Activated CD4-positive, alpha-beta memory T cell treated with anti-CD3 and anti-CD28 coated beads, Interleukin-2, amount 10 ng/mL, durations not matched to agents 7 days and 5 days (primary cell): ENCODE results near the gene CELSR2. TPM values are rescaled to one million over a fixed set of nuclear protein-coding genes. Genes with fewer than 3 reads are reported as not detected.

Experiments used
- CTCF ChIA-PET: fragments of 350-600 bp; sonication (Branson Sonifier 250); formaldehyde crosslinking; loops from one replicate; lab custom pipeline; 2021; ENCODE audit warnings: antibody characterized with exemption, inconsistent platforms; lab: Charles Lee
- POLR2A ChIA-PET: fragments of 350-600 bp; sonication (Branson Sonifier 250); formaldehyde crosslinking; loops from one replicate; lab custom pipeline; 2021; ENCODE audit warnings: antibody characterized with exemption; lab: Charles Lee
- DNase-seq: peaks from one replicate; pipeline ENCODE4 v3.0.0-alpha.2; 2020
- H3K27ac Mint-ChIP-seq: one replicate; pipeline ENCODE4 v1.8.0; 2021; ENCODE audit warnings: mild to moderate bottlenecking, mixed read lengths
- H3K27me3 Mint-ChIP-seq: one replicate; pipeline ENCODE4 v1.8.0; 2021; ENCODE audit warnings: mixed read lengths
- H3K36me3 Mint-ChIP-seq: one replicate; pipeline ENCODE4 v1.8.0; 2021; ENCODE audit warnings: low read depth, mixed read lengths
- H3K4me1 Mint-ChIP-seq: one replicate; pipeline ENCODE4 v1.8.0; 2021; ENCODE audit warnings: mixed read lengths
- H3K4me3 Mint-ChIP-seq: one replicate; pipeline ENCODE4 v1.8.0; 2021; ENCODE audit warnings: mild to moderate bottlenecking, mixed read lengths
- H3K9me3 Mint-ChIP-seq: one replicate; pipeline ENCODE4 v1.8.0; 2021; ENCODE audit warnings: mixed read lengths
- total RNA-seq, 2 experiments: library from RNA; stranded (reverse); gene quantifications; one replicate each; pipeline ENCODE4 v1.2.3, GENCODE V29; 2021

The CELSR2 gene
- total RNA-seq: 1 to 10 TPM; 2.0 to 2.2 TPM

- Mint-ChIP-seq H3K4me1 (peaks cover 6% of the 10 kb centered on the region), H3K4me3 (peak within 1 kb of the TSS; percentile 49), H3K36me3 (no peaks in the 10 kb centered on the region), H3K9me3 (no peaks in the 10 kb centered on the region), H3K27ac (no peak within 1 kb of the TSS), H3K27me3 (peaks cover 25% of the 10 kb centered on the region)
- peak; percentile 70 for DNase-seq
- CTCF ChIA-PET: interaction anchor here (1.1 to 1.4 kb wide), 2 partner anchors 30 to 152 kb away, joined by 3 to 4 read pairs; no protein-coding TSS in a partner anchor
- POLR2A ChIA-PET: interaction anchor here (1.3 to 2.2 kb wide), 3 partner anchors 11 to 299 kb away, joined by 4 to 7 read pairs (median 5); partner anchors contain the start of genes ATXN7L2 and GNAI3
These were observed at the start of gene CELSR2 for GRCh38 chr1:109248797-109249629. TSS of gene CELSR2 (plus strand) at chr1:109249539. CDS start at chr1:109250080, 541 bp downstream.

- Mint-ChIP-seq H3K27me3 (no peaks in the 10 kb centered on the region), H3K27ac (peak overlapping the region; percentile 42), H3K4me1 (peaks cover 20% of the 10 kb centered on the region), H3K4me3 (no peak overlapping the region), H3K36me3 (no peaks in the 10 kb centered on the region), H3K9me3 (no peaks in the 10 kb centered on the region)
- DNase-seq: peak; percentile 28
- ChIA-PET POLR2A (interaction anchor here (0.9 to 1.4 kb wide), 3 partner anchors 14 to 226 kb away, joined by 4 to 11 read pairs (median 8); partner anchors contain the start of gene SARS1), CTCF (interaction anchor here (0.7 to 2.0 kb wide), 14 partner anchors 10 to 333 kb away, joined by 3 to 7 read pairs (median 4); partner anchors contain the start of gene SARS1)
These were observed 49.6 kb upstream of the CELSR2 start for GRCh38 chr1:109199710-109200109.

GRCh38 chr1:109201123-109201703 lies 48.1 kb upstream of the CELSR2 start:
- Mint-ChIP-seq H3K4me3 (no peak overlapping the region), H3K4me1 (peaks cover 20% of the 10 kb centered on the region), H3K27ac (no peak overlapping the region), H3K9me3 (no peaks in the 10 kb centered on the region), H3K27me3 (no peaks in the 10 kb centered on the region), H3K36me3 (no peaks in the 10 kb centered on the region)
- DNase-seq: peak; percentile 51
- CTCF ChIA-PET: interaction anchor here (0.7 to 1.5 kb wide), 10 partner anchors 12 to 797 kb away, joined by 3 to 5 read pairs (median 4); partner anchors contain the start of gene SARS1
- POLR2A ChIA-PET: interaction anchor here (1.0 to 1.2 kb wide), 3 partner anchors 13 to 101 kb away, joined by 3 to 4 read pairs (median 4); partner anchors contain the start of gene SARS1

- ChIA-PET POLR2A (interaction anchor here (1.7 kb wide), 1 partner anchor 9 kb away, joined by 10 read pairs; the partner anchor contains the start of gene SARS1), CTCF (interaction anchor here (1.3 to 1.5 kb wide), 2 partner anchors 9 to 42 kb away, joined by 3 read pairs; partner anchors contain the start of gene SARS1)
- DNase-seq: no peak
- no peaks in the 10 kb centered on the region for H3K36me3 Mint-ChIP-seq
- no peak overlapping the region for H3K27ac Mint-ChIP-seq
- H3K4me1 Mint-ChIP-seq: peaks cover 12% of the 10 kb centered on the region
- no peak overlapping the region for H3K4me3 Mint-ChIP-seq
- H3K9me3 Mint-ChIP-seq: no peaks in the 10 kb centered on the region
- H3K27me3 Mint-ChIP-seq: peaks cover 2% of the 10 kb centered on the region
These were observed 44.9 kb upstream of the CELSR2 start for GRCh38 chr1:109204484-109204883.

GRCh38 chr1:109206339-109206738 lies 43.0 kb upstream of the CELSR2 start:
- H3K27ac Mint-ChIP-seq: no peak overlapping the region
- POLR2A ChIA-PET: interaction anchor here (1.7 kb wide), 1 partner anchor 9 kb away, joined by 6 read pairs; no protein-coding TSS in a partner anchor
- CTCF ChIA-PET: interaction anchor here (1.4 to 4.0 kb wide), 3 partner anchors 12 to 93 kb away, joined by 3 to 12 read pairs (median 4); no protein-coding TSS in a partner anchor
- peaks cover 7% of the 10 kb centered on the region for H3K27me3 Mint-ChIP-seq
- H3K4me1 Mint-ChIP-seq: peaks cover 4% of the 10 kb centered on the region
- no peaks in the 10 kb centered on the region for H3K36me3 Mint-ChIP-seq
- DNase-seq: no peak
- no peak overlapping the region for H3K4me3 Mint-ChIP-seq
- H3K9me3 Mint-ChIP-seq: no peaks in the 10 kb centered on the region

GRCh38 chr1:109207467-109208103 lies 41.8 kb upstream of the CELSR2 start:
- no peaks in the 10 kb centered on the region for H3K9me3 Mint-ChIP-seq

GRCh38 chr1:109208394-109208793 lies 40.9 kb upstream of the CELSR2 start:
- Mint-ChIP-seq H3K27me3 (peaks cover 7% of the 10 kb centered on the region), H3K27ac (no peak overlapping the region), H3K36me3 (no peaks in the 10 kb centered on the region), H3K4me3 (no peak overlapping the region), H3K4me1 (peaks cover 6% of the 10 kb centered on the region), H3K9me3 (no peaks in the 10 kb centered on the region)
- ChIA-PET POLR2A (no interaction called here), CTCF (interaction anchor here (4.0 kb wide), 1 partner anchor 14 kb away, joined by 12 read pairs; no protein-coding TSS in a partner anchor)
- no peak for DNase-seq

More at GRCh38 chr1:109207467-109208103, 41.8 kb upstream of the CELSR2 start:
- H3K4me1 Mint-ChIP-seq: peaks cover 4% of the 10 kb centered on the region
- DNase-seq: no peak
- no peak overlapping the region for H3K27ac Mint-ChIP-seq
- H3K4me3 Mint-ChIP-seq: no peak overlapping the region
- H3K36me3 Mint-ChIP-seq: no peaks in the 10 kb centered on the region
- H3K27me3 Mint-ChIP-seq: peaks cover 7% of the 10 kb centered on the region
- CTCF ChIA-PET: interaction anchor here (1.4 to 4.0 kb wide), 4 partner anchors 14 to 95 kb away, joined by 3 to 12 read pairs (median 4); no protein-coding TSS in a partner anchor
- POLR2A ChIA-PET: no interaction called here

GRCh38 chr1:109208836-109209463 lies 40.4 kb upstream of the CELSR2 start:
- ChIA-PET POLR2A (no interaction called here), CTCF (interaction anchor here (4.0 kb wide), 1 partner anchor 15 kb away, joined by 12 read pairs; no protein-coding TSS in a partner anchor)
- Mint-ChIP-seq H3K36me3 (no peaks in the 10 kb centered on the region), H3K4me3 (no peak overlapping the region), H3K9me3 (no peaks in the 10 kb centered on the region), H3K27me3 (peaks cover 7% of the 10 kb centered on the region), H3K4me1 (peaks cover 7% of the 10 kb centered on the region), H3K27ac (no peak overlapping the region)
- DNase-seq: no peak

- peaks cover 12% of the 10 kb centered on the region for H3K4me1 Mint-ChIP-seq
These were observed 39.3 kb upstream of the CELSR2 start for GRCh38 chr1:109210058-109210457.

GRCh38 chr1:109213345-109213823 lies 36.0 kb upstream of the CELSR2 start:
- DNase-seq: no peak
- CTCF ChIA-PET: interaction anchor here (0.9 to 2.1 kb wide), 12 partner anchors 9 to 771 kb away, joined by 3 to 9 read pairs (median 5); partner anchors contain the start of gene AHCYL1
- POLR2A ChIA-PET: interaction anchor here (0.7 to 4.2 kb wide), 19 partner anchors 9 to 1662 kb away, joined by 3 to 28 read pairs (median 5); partner anchors contain the start of genes AMPD2, ATXN7L2, GNAI3 and GNAT2
- Mint-ChIP-seq H3K4me1 (peaks cover 33% of the 10 kb centered on the region), H3K9me3 (no peaks in the 10 kb centered on the region), H3K36me3 (peaks cover 34% of the 10 kb centered on the region), H3K27ac (peak overlapping the region; percentile 87), H3K27me3 (peaks cover 7% of the 10 kb centered on the region), H3K4me3 (peak overlapping the region; percentile 98)

More at GRCh38 chr1:109210058-109210457, 39.3 kb upstream of the CELSR2 start:
- Mint-ChIP-seq H3K27ac (no peak overlapping the region), H3K9me3 (no peaks in the 10 kb centered on the region), H3K27me3 (peaks cover 7% of the 10 kb centered on the region), H3K4me3 (no peak overlapping the region), H3K36me3 (peaks cover 10% of the 10 kb centered on the region)
- DNase-seq: no peak
- POLR2A ChIA-PET: no interaction called here
- CTCF ChIA-PET: no interaction called here
